ENCODE measurements around the gene SKAP1.

DNA sequence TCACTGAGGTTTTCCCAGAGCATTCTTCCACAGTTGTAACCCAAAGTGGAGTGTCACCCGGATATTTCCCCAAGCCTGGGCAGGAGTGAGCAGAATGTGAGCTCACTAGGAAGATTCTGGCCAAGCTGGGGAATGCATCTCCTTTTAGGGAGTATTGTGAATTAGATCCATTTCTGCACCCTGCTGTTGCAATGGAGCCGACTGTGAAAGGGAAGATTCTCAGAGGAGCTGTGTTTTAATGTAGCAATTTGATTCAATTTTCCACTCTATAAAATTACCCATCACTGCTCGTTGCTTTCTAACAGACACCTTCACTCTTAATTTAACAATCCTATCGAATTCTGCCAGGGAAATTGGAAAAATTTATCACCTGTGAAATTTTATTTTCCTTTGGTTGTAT lies 251.7 kb downstream of the SKAP1 start:
- TF ChIP-seq, protein P1, sequence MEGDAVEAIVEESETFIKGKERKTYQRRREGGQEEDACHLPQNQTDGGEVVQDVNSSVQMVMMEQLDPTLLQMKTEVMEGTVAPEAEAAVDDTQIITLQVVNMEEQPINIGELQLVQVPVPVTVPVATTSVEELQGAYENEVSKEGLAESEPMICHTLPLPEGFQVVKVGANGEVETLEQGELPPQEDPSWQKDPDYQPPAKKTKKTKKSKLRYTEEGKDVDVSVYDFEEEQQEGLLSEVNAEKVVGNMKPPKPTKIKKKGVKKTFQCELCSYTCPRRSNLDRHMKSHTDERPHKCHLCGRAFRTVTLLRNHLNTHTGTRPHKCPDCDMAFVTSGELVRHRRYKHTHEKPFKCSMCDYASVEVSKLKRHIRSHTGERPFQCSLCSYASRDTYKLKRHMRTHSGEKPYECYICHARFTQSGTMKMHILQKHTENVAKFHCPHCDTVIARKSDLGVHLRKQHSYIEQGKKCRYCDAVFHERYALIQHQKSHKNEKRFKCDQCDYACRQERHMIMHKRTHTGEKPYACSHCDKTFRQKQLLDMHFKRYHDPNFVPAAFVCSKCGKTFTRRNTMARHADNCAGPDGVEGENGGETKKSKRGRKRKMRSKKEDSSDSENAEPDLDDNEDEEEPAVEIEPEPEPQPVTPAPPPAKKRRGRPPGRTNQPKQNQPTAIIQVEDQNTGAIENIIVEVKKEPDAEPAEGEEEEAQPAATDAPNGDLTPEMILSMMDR (IDR thresholded peaks at IDR 0.05), result no peak
- no peak for TF ChIP-seq POLR2A (IDR thresholded peaks at IDR 0.05)

All from gastroesophageal sphincter (tissue), 3 donors.